ENCODE measurements around the gene SLC27A2.
A peak's percentile ranks its signal among the peaks of the same experiment; 100 is the strongest.
"Not testable (repeated sequence)": the region's sequence is repeated elsewhere in the genome, so short reads cannot be mapped to it uniquely, and the experiment has no call there.

SLC27A2 gene

DNA sequence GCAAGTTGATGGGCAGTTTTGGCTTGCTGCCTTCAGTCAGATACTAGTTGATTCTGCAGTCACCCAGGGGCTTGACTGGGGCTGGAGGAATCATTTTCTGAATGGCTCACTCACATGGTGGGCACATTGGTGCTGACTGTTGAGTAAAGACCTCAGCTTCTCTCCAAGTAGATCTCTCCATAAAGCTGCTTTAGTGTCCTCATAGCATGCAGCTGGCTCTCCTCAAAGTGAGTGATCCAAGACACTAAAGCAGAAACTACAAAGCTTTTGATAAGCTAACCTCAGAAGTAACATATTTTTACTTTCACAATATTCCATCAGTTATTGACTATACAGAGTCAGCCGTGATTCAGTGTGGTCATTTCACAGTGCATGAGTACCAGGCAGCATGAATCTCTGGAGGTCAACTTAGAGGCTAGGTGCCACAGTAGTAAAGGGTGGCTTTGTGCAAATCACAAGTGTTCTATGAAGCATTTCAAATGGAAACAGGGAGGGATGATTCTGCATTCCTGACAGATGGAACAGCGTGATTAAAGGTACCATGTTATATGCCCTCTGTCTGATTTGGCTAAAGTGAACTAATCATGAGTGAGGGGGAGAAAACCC is 38.6 kb upstream of the SLC27A2 start:
- Histone ChIP-seq H3K36me3 (ENCODE audit: control insufficient read depth in 2 of 2, insufficient read depth in 2 of 2, low read length in 2 of 2) (no peaks in the 10 kb centered on the region), H3K9me3 (ENCODE audit: control insufficient read depth in 2 of 2, low read length in 2 of 2) (no peaks in the 10 kb centered on the region), H3K9ac (ENCODE audit: low read depth in 1 of 2, low read length in 2 of 2) (no peak overlapping the region), H3K4me3 (ENCODE audit: low read length in 2 of 2) (no peak overlapping the region), H3K27ac (ENCODE audit: low read depth in 2 of 2, low read length in 2 of 2) (no peak overlapping the region), H3K4me1 (ENCODE audit: control insufficient read depth in 2 of 2, insufficient read depth in 2 of 2, low read length in 2 of 2) (peaks cover 0 to 5% of the 10 kb centered on the region in 2 donors), H3K27me3 (ENCODE audit: control insufficient read depth in 2 of 2, insufficient read depth in 2 of 2, low read length in 2 of 2) (no peaks in the 10 kb centered on the region)

DNA sequence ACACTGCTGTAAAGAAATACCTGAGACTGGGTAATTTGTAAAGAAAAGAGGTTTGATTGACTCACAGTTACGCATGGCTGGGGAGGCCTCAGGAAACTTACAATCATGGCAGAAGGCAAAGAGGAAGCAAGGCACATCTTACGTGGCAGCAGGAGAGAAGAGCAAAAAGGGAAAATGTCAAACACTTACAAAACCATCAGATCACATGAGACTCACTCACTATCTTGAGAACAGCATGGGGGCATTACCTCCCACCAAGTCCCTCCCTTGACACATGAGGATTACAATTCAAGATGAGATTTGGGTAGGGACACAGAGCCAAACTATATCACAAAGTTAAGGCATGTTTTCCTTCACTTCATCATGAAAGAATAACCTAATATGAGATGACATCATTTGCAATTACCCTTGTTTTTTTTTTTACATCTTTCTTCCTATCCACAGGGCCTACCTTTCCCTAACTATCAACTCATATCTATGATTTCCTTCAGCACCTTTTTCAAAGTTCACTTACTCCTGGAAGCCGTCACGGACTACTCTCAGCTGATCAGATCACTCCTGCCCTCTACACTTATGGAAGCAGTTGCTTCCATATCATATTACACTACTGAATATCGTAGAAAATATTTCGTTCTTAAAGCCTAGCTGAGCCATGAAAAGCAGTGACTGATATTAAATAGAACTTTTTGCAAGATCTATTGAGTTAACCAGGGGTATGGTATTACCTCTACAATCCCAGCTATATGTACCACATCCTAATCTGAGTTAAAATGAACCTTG is 37.5 kb upstream of the SLC27A2 start:
- no peaks in the 10 kb centered on the region for H3K9me3 ChIP-seq (ENCODE audit: control insufficient read depth in 2 of 2, low read length in 2 of 2)
- no peak overlapping the region for H3K27ac ChIP-seq (ENCODE audit: low read depth in 2 of 2, low read length in 2 of 2)
- no peak overlapping the region for H3K4me3 ChIP-seq (ENCODE audit: low read length in 2 of 2)
- H3K36me3 ChIP-seq (ENCODE audit: control insufficient read depth in 2 of 2, insufficient read depth in 2 of 2, low read length in 2 of 2), result no peaks in the 10 kb centered on the region
- H3K9ac ChIP-seq (ENCODE audit: low read depth in 1 of 2, low read length in 2 of 2), result no peak overlapping the region
- H3K27me3 ChIP-seq (ENCODE audit: control insufficient read depth in 2 of 2, insufficient read depth in 2 of 2, low read length in 2 of 2), result no peaks in the 10 kb centered on the region
- peaks cover 0 to 10% of the 10 kb centered on the region in 2 donors for H3K4me1 ChIP-seq (ENCODE audit: control insufficient read depth in 2 of 2, insufficient read depth in 2 of 2, low read length in 2 of 2)

DNA sequence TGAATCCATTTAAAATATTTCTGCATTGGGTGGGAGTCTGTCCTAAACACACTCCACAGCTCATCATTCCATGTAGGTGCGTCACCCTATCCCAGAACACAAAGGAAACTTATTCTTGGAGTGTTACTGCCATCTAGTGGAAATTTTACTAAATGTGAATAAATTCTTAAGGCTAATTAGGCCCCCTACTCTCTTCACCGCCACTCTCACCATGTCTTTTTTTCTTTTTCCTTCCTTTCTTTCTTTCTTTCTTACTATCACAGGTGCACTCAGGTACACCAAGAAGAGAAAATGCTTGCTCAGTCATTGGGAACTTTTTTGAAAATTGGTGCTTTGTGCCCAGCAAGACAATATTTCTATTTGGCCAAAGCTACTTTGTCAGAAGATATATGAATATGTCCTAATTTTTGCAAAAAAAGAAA is 36.5 kb upstream of the SLC27A2 start:
- Histone ChIP-seq H3K4me3 (ENCODE audit: low read length in 2 of 2) (no peak overlapping the region), H3K9me3 (ENCODE audit: control insufficient read depth in 2 of 2, low read length in 2 of 2) (no peaks in the 10 kb centered on the region), H3K27ac (ENCODE audit: low read depth in 2 of 2, low read length in 2 of 2) (no peak overlapping the region), H3K27me3 (ENCODE audit: control insufficient read depth in 2 of 2, insufficient read depth in 2 of 2, low read length in 2 of 2) (no peaks in the 10 kb centered on the region), H3K9ac (ENCODE audit: low read depth in 1 of 2, low read length in 2 of 2) (no peak overlapping the region), H3K4me1 (ENCODE audit: control insufficient read depth in 2 of 2, insufficient read depth in 2 of 2, low read length in 2 of 2) (peaks cover 0 to 10% of the 10 kb centered on the region in 2 donors), H3K36me3 (ENCODE audit: control insufficient read depth in 2 of 2, insufficient read depth in 2 of 2, low read length in 2 of 2) (no peaks in the 10 kb centered on the region)

DNA sequence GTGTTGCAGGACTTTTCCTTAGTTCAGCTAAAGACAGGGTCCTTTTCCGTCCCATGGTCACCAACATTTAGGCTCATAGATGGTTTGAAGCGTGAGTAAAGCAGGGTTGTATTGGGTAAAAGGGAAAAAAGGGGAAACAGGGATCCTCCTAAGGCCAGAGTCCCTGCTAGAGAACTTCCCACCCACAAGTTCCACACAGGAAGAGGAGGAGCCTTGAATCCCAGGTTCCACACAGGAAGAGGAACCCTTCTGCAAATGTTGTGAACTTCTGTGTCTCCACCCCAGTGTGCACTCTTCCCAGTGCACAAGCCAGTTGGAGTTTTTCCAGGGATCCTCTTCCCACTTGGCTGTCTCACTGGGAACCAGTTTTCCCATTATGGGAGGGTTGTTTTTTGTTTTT is 35.4 kb upstream of the SLC27A2 start:
- Histone ChIP-seq H3K4me1 (ENCODE audit: control insufficient read depth in 2 of 2, insufficient read depth in 2 of 2, low read length in 2 of 2) (peaks cover 0 to 10% of the 10 kb centered on the region in 2 donors), H3K27ac (ENCODE audit: low read depth in 2 of 2, low read length in 2 of 2) (no peak overlapping the region), H3K36me3 (ENCODE audit: control insufficient read depth in 2 of 2, insufficient read depth in 2 of 2, low read length in 2 of 2) (no peaks in the 10 kb centered on the region), H3K4me3 (ENCODE audit: low read length in 2 of 2) (no peak overlapping the region), H3K9ac (ENCODE audit: low read depth in 1 of 2, low read length in 2 of 2) (no peak overlapping the region), H3K27me3 (ENCODE audit: control insufficient read depth in 2 of 2, insufficient read depth in 2 of 2, low read length in 2 of 2) (no peaks in the 10 kb centered on the region), H3K9me3 (ENCODE audit: control insufficient read depth in 2 of 2, low read length in 2 of 2) (no peaks in the 10 kb centered on the region)

DNA sequence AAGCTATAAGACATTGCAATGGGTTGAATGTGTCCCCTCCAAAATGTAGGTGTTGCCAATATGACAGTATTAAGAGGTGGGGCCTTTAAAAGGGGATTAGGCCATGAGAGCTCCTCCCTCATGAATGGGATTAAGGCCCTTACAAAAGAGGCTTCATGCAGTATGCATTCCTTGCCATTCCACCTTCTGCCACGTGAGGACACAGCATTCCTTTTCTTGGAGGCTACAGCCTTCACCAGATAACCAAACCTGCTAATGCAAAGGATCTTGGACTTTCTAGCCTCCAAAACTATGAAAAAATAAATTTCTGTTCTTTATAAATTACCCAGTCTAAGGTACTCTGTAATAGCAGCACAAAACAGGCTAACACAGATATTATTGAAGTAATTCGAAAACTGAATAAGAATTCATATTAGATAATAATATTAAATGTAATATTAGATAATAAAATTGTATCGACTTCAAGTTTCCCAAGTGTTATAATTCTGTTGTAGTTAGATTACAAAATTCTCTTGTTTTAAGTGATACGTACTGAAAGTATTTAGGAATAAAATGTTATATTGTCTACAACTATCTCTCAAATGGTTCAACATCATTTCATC is 33.5 kb upstream of the SLC27A2 start:
- Histone ChIP-seq H3K36me3 (ENCODE audit: control insufficient read depth in 2 of 2, insufficient read depth in 2 of 2, low read length in 2 of 2) (no peaks in the 10 kb centered on the region), H3K4me1 (ENCODE audit: control insufficient read depth in 2 of 2, insufficient read depth in 2 of 2, low read length in 2 of 2) (peaks cover 0 to 10% of the 10 kb centered on the region in 2 donors), H3K9ac (ENCODE audit: low read depth in 1 of 2, low read length in 2 of 2) (no peak overlapping the region), H3K27ac (ENCODE audit: low read depth in 2 of 2, low read length in 2 of 2) (no peak overlapping the region), H3K4me3 (ENCODE audit: low read length in 2 of 2) (no peak overlapping the region), H3K27me3 (ENCODE audit: control insufficient read depth in 2 of 2, insufficient read depth in 2 of 2, low read length in 2 of 2) (no peaks in the 10 kb centered on the region), H3K9me3 (ENCODE audit: control insufficient read depth in 2 of 2, low read length in 2 of 2) (no peaks in the 10 kb centered on the region)

DNA sequence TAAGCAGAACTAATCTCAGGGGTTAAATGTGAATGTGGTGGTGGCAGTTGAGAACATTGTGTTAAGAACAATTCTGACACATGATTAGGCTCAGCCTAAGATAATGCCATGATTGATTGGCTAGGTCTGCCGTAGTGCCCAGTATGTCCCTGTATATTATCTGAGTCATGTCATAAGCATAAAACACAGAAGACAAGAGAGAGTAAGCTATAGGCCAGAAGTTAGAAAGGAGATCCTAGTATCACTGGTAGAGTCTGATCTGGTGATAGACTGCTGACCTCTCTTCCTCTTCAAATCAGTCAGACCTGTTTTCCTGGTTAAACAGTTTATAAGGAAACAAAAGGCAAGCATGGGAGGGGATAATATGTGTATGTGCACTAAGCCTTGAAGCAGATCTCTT is 32.9 kb upstream of the SLC27A2 start:
- peak overlapping the region; percentile 27 to 32 for H3K27ac ChIP-seq (ENCODE audit: low read depth in 2 of 2, low read length in 2 of 2)
- H3K9ac ChIP-seq (ENCODE audit: low read depth in 1 of 2, low read length in 2 of 2), result no peak overlapping the region
- no peak overlapping the region for H3K4me3 ChIP-seq (ENCODE audit: low read length in 2 of 2)
- no peaks in the 10 kb centered on the region for H3K36me3 ChIP-seq (ENCODE audit: control insufficient read depth in 2 of 2, insufficient read depth in 2 of 2, low read length in 2 of 2)
- no peaks in the 10 kb centered on the region for H3K27me3 ChIP-seq (ENCODE audit: control insufficient read depth in 2 of 2, insufficient read depth in 2 of 2, low read length in 2 of 2)
- H3K4me1 ChIP-seq (ENCODE audit: control insufficient read depth in 2 of 2, insufficient read depth in 2 of 2, low read length in 2 of 2), result peaks cover 0 to 10% of the 10 kb centered on the region in 2 donors
- H3K9me3 ChIP-seq (ENCODE audit: control insufficient read depth in 2 of 2, low read length in 2 of 2), result no peaks in the 10 kb centered on the region

DNA sequence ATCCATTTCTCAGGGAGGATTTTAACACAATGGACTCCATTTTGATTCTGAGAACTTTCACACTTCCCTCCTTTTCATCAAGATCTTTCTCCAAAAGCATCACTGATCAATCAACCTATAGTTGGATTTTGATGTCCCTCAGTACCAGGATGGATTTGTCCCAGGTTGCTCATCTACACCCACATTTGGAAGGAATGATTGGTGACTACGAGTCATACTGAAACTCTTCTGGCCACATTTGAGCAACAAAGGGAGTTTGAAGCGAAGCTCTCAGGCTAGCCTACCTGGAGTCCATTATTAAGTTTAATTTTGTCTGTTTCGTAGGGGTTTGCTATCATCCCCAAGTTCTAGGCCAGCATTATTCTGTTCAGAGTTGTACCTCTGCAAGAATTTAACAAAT is 31.6 kb upstream of the SLC27A2 start:
- H3K4me1 ChIP-seq (ENCODE audit: control insufficient read depth in 2 of 2, insufficient read depth in 2 of 2, low read length in 2 of 2), result peaks cover 0 to 8% of the 10 kb centered on the region in 2 donors
- no peaks in the 10 kb centered on the region for H3K9me3 ChIP-seq (ENCODE audit: control insufficient read depth in 2 of 2, low read length in 2 of 2)
- H3K27me3 ChIP-seq (ENCODE audit: control insufficient read depth in 2 of 2, insufficient read depth in 2 of 2, low read length in 2 of 2), result no peaks in the 10 kb centered on the region
- no peak overlapping the region for H3K27ac ChIP-seq (ENCODE audit: low read depth in 2 of 2, low read length in 2 of 2)
- H3K9ac ChIP-seq (ENCODE audit: low read depth in 1 of 2, low read length in 2 of 2), result no peak overlapping the region
- no peak overlapping the region for H3K4me3 ChIP-seq (ENCODE audit: low read length in 2 of 2)
- no peaks in the 10 kb centered on the region for H3K36me3 ChIP-seq (ENCODE audit: control insufficient read depth in 2 of 2, insufficient read depth in 2 of 2, low read length in 2 of 2)

DNA sequence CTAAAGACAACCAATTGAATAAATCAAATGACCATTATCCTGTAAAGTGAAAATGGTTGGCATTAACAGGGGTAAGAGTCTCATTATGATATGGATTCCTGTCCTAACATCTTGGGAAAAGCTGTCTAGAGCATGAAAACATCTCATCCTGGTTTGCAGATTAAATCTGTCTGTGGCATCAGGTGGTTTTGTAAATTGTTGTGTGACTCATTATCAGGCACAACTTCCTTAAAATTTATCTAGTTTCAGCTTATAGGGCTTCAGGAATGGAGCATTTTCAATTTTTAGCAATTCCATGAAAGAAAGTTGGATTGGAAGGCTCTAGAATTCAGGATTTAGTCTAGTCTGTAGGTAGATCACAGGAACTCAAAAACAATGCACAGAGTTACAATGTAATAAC is 31.1 kb upstream of the SLC27A2 start:
- H3K27me3 ChIP-seq (ENCODE audit: control insufficient read depth in 2 of 2, insufficient read depth in 2 of 2, low read length in 2 of 2), result no peaks in the 10 kb centered on the region
- H3K4me3 ChIP-seq (ENCODE audit: low read length in 2 of 2), result no peak overlapping the region
- no peaks in the 10 kb centered on the region for H3K9me3 ChIP-seq (ENCODE audit: control insufficient read depth in 2 of 2, low read length in 2 of 2)
- no peak overlapping the region for H3K9ac ChIP-seq (ENCODE audit: low read depth in 1 of 2, low read length in 2 of 2)
- no peak overlapping the region for H3K27ac ChIP-seq (ENCODE audit: low read depth in 2 of 2, low read length in 2 of 2)
- no peaks in the 10 kb centered on the region for H3K36me3 ChIP-seq (ENCODE audit: control insufficient read depth in 2 of 2, insufficient read depth in 2 of 2, low read length in 2 of 2)
- H3K4me1 ChIP-seq (ENCODE audit: control insufficient read depth in 2 of 2, insufficient read depth in 2 of 2, low read length in 2 of 2), result peaks cover 0 to 5% of the 10 kb centered on the region in 2 donors

DNA sequence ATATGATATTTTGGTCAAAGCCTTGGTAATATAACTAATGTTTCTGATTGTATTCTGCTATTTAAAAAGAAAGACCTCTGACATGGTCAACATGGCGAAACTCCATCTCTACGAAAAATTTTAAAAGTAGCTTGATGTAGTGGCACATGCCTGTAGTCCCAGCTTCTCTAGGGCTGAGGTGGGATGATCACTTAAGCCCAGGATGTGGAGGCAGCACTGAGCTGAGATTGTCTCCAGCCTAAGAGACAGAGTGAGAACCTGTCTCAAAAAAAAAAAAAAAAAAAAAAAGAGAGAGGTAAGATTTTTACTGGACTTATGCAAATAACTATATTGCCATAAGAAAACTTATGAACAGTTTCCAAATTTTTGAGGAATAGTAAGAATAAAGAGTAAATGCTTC is 30.5 kb upstream of the SLC27A2 start:
- no peak overlapping the region for H3K27ac ChIP-seq (ENCODE audit: low read depth in 2 of 2, low read length in 2 of 2)
- H3K9ac ChIP-seq (ENCODE audit: low read depth in 1 of 2, low read length in 2 of 2), result no peak overlapping the region
- no peaks in the 10 kb centered on the region for H3K36me3 ChIP-seq (ENCODE audit: control insufficient read depth in 2 of 2, insufficient read depth in 2 of 2, low read length in 2 of 2)
- no peaks in the 10 kb centered on the region for H3K9me3 ChIP-seq (ENCODE audit: control insufficient read depth in 2 of 2, low read length in 2 of 2)
- H3K4me1 ChIP-seq (ENCODE audit: control insufficient read depth in 2 of 2, insufficient read depth in 2 of 2, low read length in 2 of 2), result peaks cover 0 to 5% of the 10 kb centered on the region in 2 donors
- H3K4me3 ChIP-seq (ENCODE audit: low read length in 2 of 2), result no peak overlapping the region
- no peaks in the 10 kb centered on the region for H3K27me3 ChIP-seq (ENCODE audit: control insufficient read depth in 2 of 2, insufficient read depth in 2 of 2, low read length in 2 of 2)

DNA sequence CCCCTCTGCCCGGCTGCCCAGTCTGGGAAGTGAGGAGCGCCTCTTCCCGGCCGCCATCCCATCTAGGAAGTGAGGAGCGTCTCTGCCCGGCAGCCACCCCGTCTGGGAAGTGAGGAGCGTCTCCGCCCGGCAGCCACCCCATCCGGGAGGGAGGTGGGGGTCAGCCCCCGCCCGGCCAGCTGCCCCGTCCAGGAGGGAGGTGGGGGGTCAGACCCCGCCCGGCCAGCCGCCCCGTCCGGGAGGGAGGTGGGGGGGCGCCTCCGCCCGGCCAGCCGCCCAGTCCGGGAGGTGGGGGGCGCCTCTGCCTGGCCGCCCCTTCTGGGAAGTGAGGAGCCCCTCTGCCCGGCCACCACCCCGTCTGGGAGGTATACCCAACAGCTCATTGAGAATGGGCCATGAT is 23.8 kb upstream of the SLC27A2 start:
- H3K9ac ChIP-seq (ENCODE audit: low read depth in 1 of 2, low read length in 2 of 2); H3K4me1 ChIP-seq (ENCODE audit: control insufficient read depth in 2 of 2, insufficient read depth in 2 of 2, low read length in 2 of 2); H3K9me3 ChIP-seq (ENCODE audit: control insufficient read depth in 2 of 2, low read length in 2 of 2); H3K27ac ChIP-seq (ENCODE audit: low read depth in 2 of 2, low read length in 2 of 2); H3K4me3 ChIP-seq (ENCODE audit: low read length in 2 of 2); H3K36me3 ChIP-seq (ENCODE audit: control insufficient read depth in 2 of 2, insufficient read depth in 2 of 2, low read length in 2 of 2); H3K27me3 ChIP-seq (ENCODE audit: control insufficient read depth in 2 of 2, insufficient read depth in 2 of 2, low read length in 2 of 2): not testable (repeated sequence)
